SK-N-SH treated with all-trans-retinoic acid at 6 μM for 48 hours (cell line): ENCODE data around the gene OBP2A.

Source experiments
- ATAC-seq: fragments of 200-7000 bp; cut with Tn5 transposase; 3 replicates; pipeline ENCODE4 v1.9.1; 2020; ENCODE audit warnings: mild to moderate bottlenecking, moderate library complexity
- ARNTL ChIP-seq: fragments of 450-650 bp; formaldehyde crosslinking; IDR thresholded peaks from 2 replicates; pipeline ENCODE4 v1.5.0; 2020; ENCODE audit warnings: low read depth, mild to moderate bottlenecking, moderate library complexity, borderline replicate concordance
- BACH2 ChIP-seq: fragments of 250-450 bp; sonication (Bioruptor Pico); IDR thresholded peaks from 2 replicates; pipeline ENCODE4 v1.9.0; 2021; ENCODE audit warnings: mild to moderate bottlenecking, borderline replicate concordance
- CSDC2 ChIP-seq: fragments of 250-450 bp; sonication (Bioruptor Pico); IDR thresholded peaks from 2 replicates; pipeline ENCODE4 v1.5.0; 2020; ENCODE audit warnings: mild to moderate bottlenecking, moderate library complexity
- ESRRG ChIP-seq: fragments of 250-450 bp; sonication (Bioruptor Pico); IDR thresholded peaks from 2 replicates; pipeline ENCODE4 v1.6.1; 2021; ENCODE audit warnings: mild to moderate bottlenecking
- GLIS3 ChIP-seq: fragments of 250-450 bp; sonication (Bioruptor Pico); IDR thresholded peaks from 2 replicates; pipeline ENCODE4 v1.5.0; 2020; ENCODE audit warnings: mild to moderate bottlenecking, moderate library complexity
- ISL1 ChIP-seq: fragments of 250-450 bp; sonication (Bioruptor Pico); IDR thresholded peaks from 2 replicates; pipeline ENCODE4 v2.1.2; 2022; ENCODE audit warnings: mild to moderate bottlenecking, moderate library complexity
- PPARA ChIP-seq: fragments of 250-450 bp; sonication (Bioruptor Pico); IDR thresholded peaks from 2 replicates; pipeline ENCODE4 v1.5.0; 2020; ENCODE audit warnings: mild to moderate bottlenecking, borderline replicate concordance
- SNAI2 ChIP-seq: fragments of 250-450 bp; sonication (Bioruptor Pico); IDR thresholded peaks from 2 replicates; pipeline ENCODE4 v1.5.0; 2020; ENCODE audit warnings: mild to moderate bottlenecking, moderate library complexity
- TCF4 ChIP-seq: fragments of 250-450 bp; sonication (Bioruptor Pico); IDR thresholded peaks from 2 replicates; pipeline ENCODE4 v1.8.0; 2021; ENCODE audit warnings: mild to moderate bottlenecking, moderate library complexity, borderline replicate concordance
- TOX ChIP-seq: fragments of 250-450 bp; sonication (Bioruptor Pico); IDR thresholded peaks from 2 replicates; pipeline ENCODE4 v1.8.0; 2021; ENCODE audit warnings: mild to moderate bottlenecking, moderate library complexity, borderline replicate concordance
- ZC3H10 ChIP-seq: fragments of 250-450 bp; sonication (Bioruptor Pico); IDR thresholded peaks from 2 replicates; pipeline ENCODE4 v1.5.1; 2021; ENCODE audit warnings: mild to moderate bottlenecking, moderate library complexity
- ZFP3 ChIP-seq: fragments of 250-450 bp; sonication (Bioruptor Pico); IDR thresholded peaks from 2 replicates; pipeline ENCODE4 v1.5.0; 2020; ENCODE audit warnings: mild to moderate bottlenecking, moderate library complexity
- ZFP30 ChIP-seq: fragments of 450-650 bp; formaldehyde crosslinking; IDR thresholded peaks from 2 replicates; pipeline ENCODE4 v1.5.0; 2022; ENCODE audit warnings: mild to moderate bottlenecking, moderate library complexity
- ZNF565 ChIP-seq: fragments of 450-650 bp; formaldehyde crosslinking; conservative IDR thresholded peaks from 2 replicates; pipeline ENCODE4 v1.5.0; 2020; ENCODE audit warnings: low read depth, mild to moderate bottlenecking, moderate library complexity
- ZNF70 ChIP-seq: fragments of 450-650 bp; formaldehyde crosslinking; IDR thresholded peaks from 2 replicates; pipeline ENCODE4 v1.5.0; 2020; ENCODE audit warnings: mild to moderate bottlenecking, moderate library complexity
- ZNF8 ChIP-seq: fragments of 450-650 bp; formaldehyde crosslinking; IDR thresholded peaks from 2 replicates; pipeline ENCODE4 v1.5.0; 2020; ENCODE audit warnings: mild to moderate bottlenecking, moderate library complexity
- TF ChIP-seq, protein P1 (sequence below): fragments of 250-450 bp; sonication (Bioruptor Pico); IDR thresholded peaks from 2 replicates; pipeline ENCODE4 v1.5.1; 2021; ENCODE audit warnings: mild to moderate bottlenecking, moderate library complexity
- TF ChIP-seq, protein P2 (sequence below): fragments of 250-450 bp; sonication (Bioruptor Pico); IDR thresholded peaks from 2 replicates; pipeline ENCODE4 v1.8.0; 2021; ENCODE audit warnings: low read depth, mild to moderate bottlenecking, moderate library complexity, borderline replicate concordance
- TF ChIP-seq, protein P3 (sequence below): fragments of 250-450 bp; sonication (Bioruptor Pico); IDR thresholded peaks from 2 replicates; pipeline ENCODE4 v1.8.0; 2020; ENCODE audit warnings: mild to moderate bottlenecking, moderate library complexity, borderline replicate concordance
- TF ChIP-seq, protein P4 (sequence below): fragments of 250-450 bp; sonication (Bioruptor Pico); IDR thresholded peaks from 2 replicates; pipeline ENCODE4 v1.5.1; 2020; ENCODE audit warnings: low read depth, mild to moderate bottlenecking, moderate library complexity

OBP2A gene

DNA sequence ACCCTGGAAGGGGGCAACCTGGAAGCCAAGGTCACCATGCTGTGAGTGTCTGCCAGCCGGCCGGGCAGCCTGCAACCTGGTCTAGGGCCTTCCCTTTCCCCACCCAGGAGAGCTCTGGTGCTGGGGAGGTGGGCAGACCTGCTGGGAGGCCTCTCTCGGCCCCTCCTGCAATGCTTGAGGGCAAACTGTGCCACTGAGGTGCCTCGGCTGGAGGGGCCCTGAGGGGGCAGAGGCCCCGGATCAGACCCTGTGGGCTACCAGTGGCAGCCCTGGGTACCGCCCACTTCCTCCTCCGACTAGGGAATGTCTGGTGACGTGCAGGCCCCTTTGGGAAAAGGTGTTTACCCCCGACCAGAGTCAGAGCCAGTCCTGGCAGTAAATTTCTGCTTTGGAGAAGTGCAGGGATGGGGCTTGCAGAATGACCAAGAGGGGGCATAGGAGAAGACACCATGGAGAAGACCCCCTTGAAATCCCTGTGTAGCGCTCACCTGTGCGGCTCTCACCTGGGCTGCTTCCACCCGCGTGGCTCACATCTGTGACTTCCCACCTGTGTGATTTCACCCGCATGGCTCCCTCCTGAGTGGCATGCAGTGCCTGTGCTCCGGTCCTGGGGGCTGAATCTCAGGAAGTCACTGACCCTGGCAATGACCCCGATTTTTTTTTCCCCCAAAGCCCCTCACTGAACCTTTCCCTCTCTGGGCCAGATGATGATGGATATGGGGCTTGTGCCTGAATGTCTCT is 23.6 kb upstream of the OBP2A start (continued):
- TF ChIP-seq, protein P1, sequence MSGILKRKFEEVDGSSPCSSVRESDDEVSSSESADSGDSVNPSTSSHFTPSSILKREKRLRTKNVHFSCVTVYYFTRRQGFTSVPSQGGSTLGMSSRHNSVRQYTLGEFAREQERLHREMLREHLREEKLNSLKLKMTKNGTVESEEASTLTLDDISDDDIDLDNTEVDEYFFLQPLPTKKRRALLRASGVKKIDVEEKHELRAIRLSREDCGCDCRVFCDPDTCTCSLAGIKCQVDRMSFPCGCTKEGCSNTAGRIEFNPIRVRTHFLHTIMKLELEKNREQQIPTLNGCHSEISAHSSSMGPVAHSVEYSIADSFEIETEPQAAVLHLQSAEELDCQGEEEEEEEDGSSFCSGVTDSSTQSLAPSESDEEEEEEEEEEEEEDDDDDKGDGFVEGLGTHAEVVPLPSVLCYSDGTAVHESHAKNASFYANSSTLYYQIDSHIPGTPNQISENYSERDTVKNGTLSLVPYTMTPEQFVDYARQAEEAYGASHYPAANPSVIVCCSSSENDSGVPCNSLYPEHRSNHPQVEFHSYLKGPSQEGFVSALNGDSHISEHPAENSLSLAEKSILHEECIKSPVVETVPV (CRISPR knock-in tag): no peak
- TF ChIP-seq ZFP30 (CRISPR knock-in tag) (no peak), TCF4 (no peak)
- TF ChIP-seq, protein P2, sequence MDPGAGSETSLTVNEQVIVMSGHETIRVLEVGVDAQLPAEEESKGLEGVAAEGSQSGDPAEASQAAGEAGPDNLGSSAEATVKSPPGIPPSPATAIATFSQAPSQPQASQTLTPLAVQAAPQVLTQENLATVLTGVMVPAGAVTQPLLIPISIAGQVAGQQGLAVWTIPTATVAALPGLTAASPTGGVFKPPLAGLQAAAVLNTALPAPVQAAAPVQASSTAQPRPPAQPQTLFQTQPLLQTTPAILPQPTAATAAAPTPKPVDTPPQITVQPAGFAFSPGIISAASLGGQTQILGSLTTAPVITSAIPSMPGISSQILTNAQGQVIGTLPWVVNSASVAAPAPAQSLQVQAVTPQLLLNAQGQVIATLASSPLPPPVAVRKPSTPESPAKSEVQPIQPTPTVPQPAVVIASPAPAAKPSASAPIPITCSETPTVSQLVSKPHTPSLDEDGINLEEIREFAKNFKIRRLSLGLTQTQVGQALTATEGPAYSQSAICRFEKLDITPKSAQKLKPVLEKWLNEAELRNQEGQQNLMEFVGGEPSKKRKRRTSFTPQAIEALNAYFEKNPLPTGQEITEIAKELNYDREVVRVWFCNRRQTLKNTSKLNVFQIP (CRISPR knock-in tag): no peak

DNA sequence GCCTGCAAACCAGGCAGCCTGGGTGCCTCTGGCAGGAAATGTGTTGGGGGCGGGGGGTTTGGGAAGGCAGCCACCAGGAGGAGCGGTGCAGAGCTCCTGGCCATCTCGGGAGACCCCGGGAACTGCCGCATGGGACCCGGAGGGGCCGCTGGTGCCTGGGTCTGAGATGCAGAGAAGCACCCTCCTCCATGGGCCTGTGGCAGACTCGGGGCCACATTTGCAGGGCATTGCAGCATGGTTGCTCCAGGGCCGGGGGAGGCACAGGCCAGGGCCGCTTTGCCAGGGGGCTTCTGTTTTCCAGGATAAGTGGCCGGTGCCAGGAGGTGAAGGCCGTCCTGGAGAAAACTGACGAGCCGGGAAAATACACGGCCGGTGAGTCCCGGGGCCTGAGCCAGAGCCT is 23.0 kb upstream of the OBP2A start:
- ATAC-seq: no peak
- no peak for TF ChIP-seq SNAI2 (CRISPR knock-in tag)
- TF ChIP-seq GLIS3 (CRISPR knock-in tag): no peak
- TF ChIP-seq BACH2 (CRISPR knock-in tag): no peak
- TF ChIP-seq CSDC2 (CRISPR knock-in tag): no peak

DNA sequence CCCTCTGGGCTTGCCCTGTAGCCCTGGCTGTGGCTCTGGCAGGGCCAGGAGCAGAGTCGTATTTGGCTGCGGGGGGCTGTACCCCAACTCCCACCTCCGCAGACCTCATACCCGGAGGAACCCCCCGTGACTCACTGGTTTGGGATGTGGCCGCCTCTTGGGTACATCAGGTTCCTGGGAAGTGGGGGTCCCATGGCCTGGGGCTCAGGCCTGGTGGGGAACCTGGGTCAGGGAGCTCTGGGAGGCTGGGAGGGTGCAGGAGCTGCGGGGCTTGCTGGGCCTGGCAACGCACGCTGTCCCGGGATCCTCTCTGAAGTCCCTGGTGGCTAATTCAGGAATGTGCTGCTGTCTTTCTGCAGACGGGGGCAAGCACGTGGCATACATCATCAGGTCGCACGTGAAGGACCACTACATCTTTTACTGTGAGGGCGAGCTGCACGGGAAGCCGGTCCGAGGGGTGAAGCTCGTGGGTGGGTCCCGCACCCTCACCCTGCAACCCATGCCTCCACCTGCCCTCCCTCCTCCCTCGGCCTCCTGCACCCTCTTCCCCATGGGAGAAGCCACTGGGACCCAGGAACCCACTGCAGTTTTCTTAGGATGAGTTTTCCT is 22.3 kb upstream of the OBP2A start:
- ATAC-seq: no peak
- TF ChIP-seq, protein P3, sequence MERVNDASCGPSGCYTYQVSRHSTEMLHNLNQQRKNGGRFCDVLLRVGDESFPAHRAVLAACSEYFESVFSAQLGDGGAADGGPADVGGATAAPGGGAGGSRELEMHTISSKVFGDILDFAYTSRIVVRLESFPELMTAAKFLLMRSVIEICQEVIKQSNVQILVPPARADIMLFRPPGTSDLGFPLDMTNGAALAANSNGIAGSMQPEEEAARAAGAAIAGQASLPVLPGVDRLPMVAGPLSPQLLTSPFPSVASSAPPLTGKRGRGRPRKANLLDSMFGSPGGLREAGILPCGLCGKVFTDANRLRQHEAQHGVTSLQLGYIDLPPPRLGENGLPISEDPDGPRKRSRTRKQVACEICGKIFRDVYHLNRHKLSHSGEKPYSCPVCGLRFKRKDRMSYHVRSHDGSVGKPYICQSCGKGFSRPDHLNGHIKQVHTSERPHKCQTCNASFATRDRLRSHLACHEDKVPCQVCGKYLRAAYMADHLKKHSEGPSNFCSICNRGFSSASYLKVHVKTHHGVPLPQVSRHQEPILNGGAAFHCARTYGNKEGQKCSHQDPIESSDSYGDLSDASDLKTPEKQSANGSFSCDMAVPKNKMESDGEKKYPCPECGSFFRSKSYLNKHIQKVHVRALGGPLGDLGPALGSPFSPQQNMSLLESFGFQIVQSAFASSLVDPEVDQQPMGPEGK (CRISPR knock-in tag): no peak
- TF ChIP-seq BACH2 (CRISPR knock-in tag): no peak
- no peak for TF ChIP-seq ARNTL (CRISPR knock-in tag)
- TF ChIP-seq ZNF565 (CRISPR knock-in tag): no peak
- no peak for TF ChIP-seq ZNF70 (CRISPR knock-in tag)

DNA sequence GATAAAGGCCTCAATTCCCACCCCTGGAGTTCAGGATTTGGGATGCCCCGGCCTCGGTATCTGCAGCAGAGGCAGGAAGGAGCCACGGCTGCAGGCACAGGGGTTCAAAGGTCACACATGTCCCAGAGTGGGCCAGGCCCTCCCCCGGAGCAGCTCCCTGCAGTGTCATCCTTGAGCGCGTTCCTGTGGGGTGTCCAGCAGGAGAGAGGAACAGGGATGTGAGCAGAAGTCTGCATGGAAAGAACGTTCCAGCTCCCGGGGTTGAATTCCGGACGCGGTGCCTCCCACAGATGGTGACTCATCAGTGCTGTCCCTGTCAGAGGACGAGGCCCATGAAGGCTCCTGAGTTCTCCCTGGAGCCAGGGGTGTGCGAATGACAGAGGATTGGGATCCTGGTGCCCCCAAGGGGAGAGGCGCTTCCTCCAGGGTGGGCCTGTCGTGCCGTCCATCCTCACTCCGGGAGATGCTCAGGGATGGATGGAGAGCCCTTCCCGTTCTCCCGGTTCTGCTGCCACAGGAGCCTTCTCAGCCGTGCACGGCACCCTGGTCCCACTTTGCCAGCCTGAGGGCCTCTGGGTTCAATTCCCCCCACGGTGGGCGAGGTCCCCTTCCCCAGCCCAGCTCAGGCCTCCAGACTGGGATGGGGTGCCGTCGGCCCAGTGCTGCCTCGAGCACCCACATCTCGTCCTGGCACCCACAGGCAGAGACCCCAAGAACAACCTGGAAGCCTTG is 21.6 kb upstream of the OBP2A start:
- no peak for TF ChIP-seq PPARA (CRISPR knock-in tag)
- no peak for TF ChIP-seq BACH2 (CRISPR knock-in tag)
- no peak for ATAC-seq

DNA sequence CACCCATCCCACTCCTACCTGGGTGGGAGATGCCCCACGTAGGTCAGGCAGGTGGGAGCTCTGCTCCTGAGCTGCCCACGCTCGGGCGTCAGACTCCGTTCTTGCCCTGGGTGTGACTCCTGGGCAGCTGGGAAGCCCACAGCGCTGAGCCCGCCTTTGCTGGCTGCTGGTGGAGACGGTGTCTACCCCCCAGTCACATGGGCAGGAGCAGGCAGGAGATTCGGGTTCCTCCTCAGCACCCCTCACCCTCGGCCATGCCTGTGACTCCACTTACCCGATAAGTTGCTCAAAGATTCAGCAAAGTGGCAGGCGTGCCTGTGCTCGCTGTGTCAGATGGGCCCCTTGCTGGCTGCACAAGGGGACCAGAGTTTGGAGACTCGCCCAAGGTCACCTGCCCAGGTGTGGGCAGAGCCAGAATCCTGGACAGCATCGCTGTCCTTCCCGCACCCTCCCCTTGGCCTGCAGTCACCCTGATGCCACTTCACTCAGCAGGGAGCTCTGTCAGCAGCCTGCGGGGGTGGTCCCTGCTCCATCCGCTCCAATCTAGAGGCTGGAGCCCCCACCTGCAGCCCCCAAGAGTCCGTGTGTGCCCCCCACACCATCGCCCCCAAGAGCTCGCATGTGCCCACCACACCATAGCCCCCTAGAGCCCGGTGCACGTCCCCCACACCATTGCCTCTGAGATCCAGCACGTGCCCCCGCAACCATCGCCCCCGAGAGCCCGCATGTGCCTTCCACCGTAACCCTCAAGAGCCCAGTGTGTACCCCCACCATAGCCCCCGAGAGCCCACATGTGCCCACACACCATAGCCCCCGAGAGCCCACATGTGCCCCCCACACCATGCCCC is 20.5 kb upstream of the OBP2A start:
- no peak for TF ChIP-seq ZC3H10 (CRISPR knock-in tag)
- TF ChIP-seq, protein P1 (CRISPR knock-in tag): no peak
- TF ChIP-seq ZNF565 (CRISPR knock-in tag): no peak
- TF ChIP-seq ZNF8 (CRISPR knock-in tag): no peak
- no peak for TF ChIP-seq ZFP3 (CRISPR knock-in tag)
- TF ChIP-seq GLIS3 (CRISPR knock-in tag): no peak
- no peak for TF ChIP-seq ESRRG (CRISPR knock-in tag)
- TF ChIP-seq TOX (CRISPR knock-in tag): no peak
- TF ChIP-seq PPARA (CRISPR knock-in tag): no peak
- TF ChIP-seq BACH2 (CRISPR knock-in tag): no peak
- TF ChIP-seq SNAI2 (CRISPR knock-in tag): no peak
- TF ChIP-seq ZFP30 (CRISPR knock-in tag): no peak
- no peak for TF ChIP-seq ISL1
- TF ChIP-seq, protein P4, sequence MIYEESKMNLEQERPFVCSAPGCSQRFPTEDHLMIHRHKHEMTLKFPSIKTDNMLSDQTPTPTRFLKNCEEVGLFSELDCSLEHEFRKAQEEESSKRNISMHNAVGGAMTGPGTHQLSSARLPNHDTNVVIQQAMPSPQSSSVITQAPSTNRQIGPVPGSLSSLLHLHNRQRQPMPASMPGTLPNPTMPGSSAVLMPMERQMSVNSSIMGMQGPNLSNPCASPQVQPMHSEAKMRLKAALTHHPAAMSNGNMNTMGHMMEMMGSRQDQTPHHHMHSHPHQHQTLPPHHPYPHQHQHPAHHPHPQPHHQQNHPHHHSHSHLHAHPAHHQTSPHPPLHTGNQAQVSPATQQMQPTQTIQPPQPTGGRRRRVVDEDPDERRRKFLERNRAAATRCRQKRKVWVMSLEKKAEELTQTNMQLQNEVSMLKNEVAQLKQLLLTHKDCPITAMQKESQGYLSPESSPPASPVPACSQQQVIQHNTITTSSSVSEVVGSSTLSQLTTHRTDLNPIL (CRISPR knock-in tag): no peak
- TF ChIP-seq, protein P2 (CRISPR knock-in tag): no peak
- no peak for ATAC-seq
